ENCODE results near the gene LIF. TPM values are rescaled to one million over a fixed set of nuclear protein-coding genes. Genes with fewer than 3 reads are reported as not detected.

LIF gene
- total and polyA plus RNA-seq, 4 donors: 1.3 to 6.6 (median 3.4) TPM

DNA sequence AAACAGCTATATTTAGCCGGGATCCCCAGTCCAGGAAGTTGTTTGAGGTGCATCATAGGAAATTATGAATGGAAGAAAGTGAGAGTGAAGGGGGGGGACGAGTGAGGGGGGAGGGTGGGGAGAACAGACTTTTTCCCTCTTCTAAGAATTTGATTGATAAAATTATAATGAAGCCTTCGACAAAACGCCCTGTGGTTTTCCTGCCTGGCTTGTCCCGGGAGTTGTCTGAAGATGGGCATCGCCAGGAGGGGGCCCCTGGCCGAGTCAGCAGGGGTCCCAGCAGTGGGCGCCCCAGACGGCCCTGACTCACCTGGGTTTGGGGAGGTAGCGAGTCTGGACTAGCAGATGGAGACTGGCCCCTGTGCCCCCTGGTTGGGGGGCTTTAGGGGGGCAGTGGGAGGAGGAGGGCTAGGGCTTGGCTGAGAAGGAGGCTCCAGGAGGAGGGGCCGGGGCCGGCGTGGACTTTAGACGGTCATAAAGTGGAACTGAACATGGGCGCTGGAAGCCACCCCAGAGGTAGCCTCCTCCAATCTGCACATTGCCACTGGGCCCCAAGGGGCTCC, 336 bp upstream of the LIF start:
- Histone ChIP-seq H3K27me3 (ENCODE audit: control insufficient read depth in 1 of 2, insufficient read depth in 2 of 2, low read length in 1 of 2) (no peaks in the 10 kb centered on the region), H3K4me1 (ENCODE audit: control insufficient read depth in 1 of 2, insufficient read depth in 2 of 2, low read length in 2 of 2) (peaks cover 0 to 2% of the 10 kb centered on the region in 2 donors), H3K27ac (ENCODE audit: low read depth in 1 of 2, low read length in 2 of 2) (no peak overlapping the region), H3K36me3 (ENCODE audit: control insufficient read depth in 1 of 2, insufficient read depth in 2 of 2, low read length in 1 of 2) (no peaks in the 10 kb centered on the region), H3K4me3 (ENCODE audit: low read length in 2 of 2) (no peak overlapping the region), H3K9me3 (ENCODE audit: control insufficient read depth, low read length) (no peaks in the 10 kb centered on the region)
- intact Hi-C loops (cut with DNase I): no loop called here
- DNase-seq: no peak
- 20% methylated on average over 15 of the region's 15 CpGs for WGBS, 2 donors
- no peak for ATAC-seq (ENCODE audit: low FRiP score)

DNA sequence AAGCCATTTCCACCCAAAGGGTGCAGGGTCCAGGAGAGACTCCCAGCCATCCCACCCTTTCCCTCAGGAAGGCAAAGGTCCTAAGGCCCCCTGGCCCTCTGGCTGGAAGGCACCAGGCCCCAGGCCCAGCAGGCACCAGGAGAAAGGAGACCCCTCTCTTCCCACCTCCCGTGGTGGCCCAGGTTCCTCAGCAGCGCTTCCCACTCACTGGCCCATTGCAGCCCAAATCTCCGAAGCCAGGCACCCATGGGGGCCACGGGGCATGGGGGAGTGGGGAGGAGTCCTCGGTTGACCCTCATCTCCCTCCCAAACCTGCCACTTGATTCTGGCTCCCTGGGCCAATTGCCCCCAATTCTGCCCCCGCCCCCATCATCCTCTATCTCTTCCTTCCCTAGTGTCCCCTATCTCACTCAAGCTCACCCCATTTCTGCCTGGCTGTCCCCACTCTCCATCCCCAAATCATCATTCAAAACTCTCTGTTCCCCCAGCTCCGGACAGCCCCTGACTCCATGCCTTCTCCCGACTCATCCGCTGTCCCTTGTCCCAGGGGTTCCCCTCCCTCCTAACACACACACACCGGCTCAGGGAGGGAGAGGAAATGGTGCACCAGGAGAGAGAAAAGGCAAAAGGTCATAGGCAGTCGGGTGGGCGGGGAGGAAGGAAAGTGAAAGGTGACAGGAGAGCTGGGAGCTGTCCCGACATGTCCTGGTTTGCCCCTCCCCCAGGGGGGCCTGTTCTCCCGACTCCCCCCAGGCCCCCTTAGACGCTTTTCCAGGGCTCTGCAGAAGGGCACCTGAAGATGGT, 1.2 kb downstream of the LIF start:
- H3K4me1 ChIP-seq (ENCODE audit: control insufficient read depth in 1 of 2, insufficient read depth in 2 of 2, low read length in 2 of 2): peaks cover 0 to 2% of the 10 kb centered on the region in 2 donors
- ATAC-seq (ENCODE audit: low FRiP score) (no peak), DNase-seq (no peak)
- intact Hi-C loops (cut with DNase I): no loop called here
- no peaks in the 10 kb centered on the region for H3K27me3 ChIP-seq (ENCODE audit: control insufficient read depth in 1 of 2, insufficient read depth in 2 of 2, low read length in 1 of 2)
- no peak overlapping the region for H3K27ac ChIP-seq (ENCODE audit: low read depth in 1 of 2, low read length in 2 of 2)
- no peaks in the 10 kb centered on the region for H3K36me3 ChIP-seq (ENCODE audit: control insufficient read depth in 1 of 2, insufficient read depth in 2 of 2, low read length in 1 of 2)
- no peaks in the 10 kb centered on the region for H3K9me3 ChIP-seq (ENCODE audit: control insufficient read depth, low read length)
- peak overlapping the region in 1 of 2 donors; percentile 23 for H3K4me3 ChIP-seq (ENCODE audit: low read length in 2 of 2)
- 59 to 60% methylated on average over 15 of the region's 15 CpGs for WGBS, 2 donors

DNA sequence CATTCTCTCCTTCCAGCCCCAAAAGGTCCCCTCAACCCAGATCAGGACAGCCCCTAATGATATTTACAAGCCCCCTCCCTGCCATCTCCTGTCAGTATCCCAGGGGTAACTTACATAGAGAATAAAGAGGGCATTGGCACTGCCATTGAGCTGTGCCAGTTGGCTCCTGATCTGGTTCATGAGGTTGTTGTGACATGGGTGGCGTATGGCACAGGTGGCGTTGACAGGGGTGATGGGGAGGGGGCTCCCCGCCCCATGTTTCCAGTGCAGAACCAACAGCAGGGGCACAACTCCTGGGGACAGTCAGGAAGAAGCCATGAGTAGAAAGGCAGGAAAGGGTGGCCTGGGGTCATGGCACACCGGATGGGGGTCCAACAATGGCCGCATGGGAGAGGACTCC, 1.9 kb downstream of the LIF start:
- H3K36me3 ChIP-seq (ENCODE audit: control insufficient read depth in 1 of 2, insufficient read depth in 2 of 2, low read length in 1 of 2): no peaks in the 10 kb centered on the region
- no peak overlapping the region for H3K4me3 ChIP-seq (ENCODE audit: low read length in 2 of 2)
- DNase-seq (no peak), ATAC-seq (ENCODE audit: low FRiP score) (no peak)
- intact Hi-C loops (cut with DNase I): no loop called here
- H3K4me1 ChIP-seq (ENCODE audit: control insufficient read depth in 1 of 2, insufficient read depth in 2 of 2, low read length in 2 of 2): peaks cover 0 to 2% of the 10 kb centered on the region in 2 donors
- H3K27me3 ChIP-seq (ENCODE audit: control insufficient read depth in 1 of 2, insufficient read depth in 2 of 2, low read length in 1 of 2): no peaks in the 10 kb centered on the region
- H3K9me3 ChIP-seq (ENCODE audit: control insufficient read depth, low read length): no peaks in the 10 kb centered on the region
- H3K27ac ChIP-seq (ENCODE audit: low read depth in 1 of 2, low read length in 2 of 2): no peak overlapping the region
- WGBS, 2 donors: 93 to 95% methylated on average over 5 of the region's 5 CpGs

DNA sequence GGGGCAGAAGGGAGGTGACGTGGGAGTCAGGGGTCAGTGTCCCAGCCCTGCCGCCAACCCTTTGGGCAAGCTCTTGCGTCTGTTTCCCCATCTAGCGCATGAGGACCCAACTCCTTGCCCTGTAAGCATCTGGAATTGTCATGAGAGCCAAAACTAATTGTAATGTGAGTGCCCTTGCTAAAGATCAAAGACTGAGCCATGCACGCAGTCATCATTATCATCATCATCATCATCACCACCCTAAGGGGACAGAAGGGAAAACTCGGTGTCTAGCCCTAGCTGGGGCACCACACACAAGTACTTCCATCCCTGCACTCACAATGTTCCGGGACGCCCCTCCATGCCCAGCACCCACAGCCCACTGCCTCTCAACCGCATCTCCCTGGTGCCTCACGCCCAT, 2.5 kb downstream of the LIF start:
- DNase-seq (no peak), ATAC-seq (ENCODE audit: low FRiP score) (no peak)
- intact Hi-C loops (cut with DNase I): no loop called here
- 96 to 98% methylated on average over 10 of the region's 10 CpGs for WGBS, 2 donors
- no peaks in the 10 kb centered on the region for H3K9me3 ChIP-seq (ENCODE audit: control insufficient read depth, low read length)
- H3K36me3 ChIP-seq (ENCODE audit: control insufficient read depth in 1 of 2, insufficient read depth in 2 of 2, low read length in 1 of 2): no peaks in the 10 kb centered on the region
- peaks cover 0 to 2% of the 10 kb centered on the region in 2 donors for H3K4me1 ChIP-seq (ENCODE audit: control insufficient read depth in 1 of 2, insufficient read depth in 2 of 2, low read length in 2 of 2)
- no peak overlapping the region for H3K4me3 ChIP-seq (ENCODE audit: low read length in 2 of 2)
- no peak overlapping the region for H3K27ac ChIP-seq (ENCODE audit: low read depth in 1 of 2, low read length in 2 of 2)
- H3K27me3 ChIP-seq (ENCODE audit: control insufficient read depth in 1 of 2, insufficient read depth in 2 of 2, low read length in 1 of 2): no peaks in the 10 kb centered on the region

DNA sequence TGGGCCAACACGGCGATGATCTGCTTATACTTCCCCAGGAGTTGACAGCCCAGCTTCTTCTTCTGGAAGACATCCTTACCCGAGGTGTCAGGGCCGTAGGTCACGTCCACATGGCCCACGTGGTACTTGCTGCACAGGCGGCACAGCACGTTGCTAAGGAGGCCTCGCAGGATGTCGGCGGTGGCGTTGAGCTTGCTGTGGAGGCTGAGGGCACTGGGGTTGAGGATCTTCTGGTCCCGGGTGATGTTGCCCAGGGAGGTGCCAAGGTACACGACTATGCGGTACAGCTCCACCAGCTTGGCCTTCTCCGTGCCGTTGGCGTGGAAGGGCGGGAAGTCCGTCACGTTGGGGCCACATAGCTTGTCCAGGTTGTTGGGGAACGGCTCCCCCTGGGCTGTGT, 2.9 kb downstream of the LIF start:
- no peaks in the 10 kb centered on the region for H3K27me3 ChIP-seq (ENCODE audit: control insufficient read depth in 1 of 2, insufficient read depth in 2 of 2, low read length in 1 of 2)
- ATAC-seq (ENCODE audit: low FRiP score) (no peak), DNase-seq (no peak)
- H3K4me1 ChIP-seq (ENCODE audit: control insufficient read depth in 1 of 2, insufficient read depth in 2 of 2, low read length in 2 of 2): peaks cover 0 to 2% of the 10 kb centered on the region in 2 donors
- no peak overlapping the region for H3K27ac ChIP-seq (ENCODE audit: low read depth in 1 of 2, low read length in 2 of 2)
- WGBS, 2 donors: 97% methylated on average over 22 of the region's 22 CpGs
- intact Hi-C loops (cut with DNase I): no loop called here
- H3K36me3 ChIP-seq (ENCODE audit: control insufficient read depth in 1 of 2, insufficient read depth in 2 of 2, low read length in 1 of 2): no peaks in the 10 kb centered on the region
- H3K9me3 ChIP-seq (ENCODE audit: control insufficient read depth, low read length): no peaks in the 10 kb centered on the region
- H3K4me3 ChIP-seq (ENCODE audit: low read length in 2 of 2): no peak overlapping the region

DNA sequence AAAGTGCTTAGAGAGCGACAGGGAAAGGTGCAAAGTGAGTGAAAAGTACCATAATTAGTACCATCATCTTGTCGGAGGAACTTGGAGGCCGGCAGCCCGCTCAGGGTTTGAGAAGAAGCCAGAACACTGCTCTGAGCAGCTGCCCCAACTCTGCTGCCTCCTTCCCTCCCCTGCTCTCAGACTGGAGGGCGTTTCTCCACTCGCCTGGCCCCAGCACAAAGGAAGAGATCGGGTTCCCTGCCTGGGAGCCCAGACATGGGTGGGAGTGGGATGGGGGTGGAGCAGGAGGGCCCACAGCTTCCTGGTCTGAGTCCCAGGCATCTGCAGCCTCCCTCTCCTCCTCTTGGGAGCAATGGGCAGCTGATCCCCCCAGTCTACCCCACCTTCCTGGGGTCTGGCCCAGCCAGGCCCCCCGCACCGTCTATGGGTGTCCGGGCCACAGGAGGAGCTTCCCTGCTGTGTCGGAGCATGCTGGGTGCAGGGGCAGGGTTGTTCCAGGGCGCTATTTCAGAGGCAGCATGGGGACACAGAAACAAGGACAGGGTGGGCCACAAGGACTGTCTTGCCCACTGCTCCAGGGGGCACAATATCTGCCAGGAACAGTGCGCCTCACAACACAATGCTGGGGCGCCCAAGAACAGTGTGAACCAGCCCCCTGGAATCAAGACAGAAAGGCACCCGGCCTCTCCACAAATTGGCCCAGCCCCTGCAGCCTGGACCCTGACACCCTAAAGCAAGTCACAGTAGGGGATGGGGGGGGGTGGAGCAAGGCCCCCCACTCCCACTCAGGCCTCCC, 4.8 kb downstream of the LIF start:
- no peak for DNase-seq
- H3K4me3 ChIP-seq (ENCODE audit: low read length in 2 of 2): no peak overlapping the region
- ATAC-seq (ENCODE audit: low FRiP score): no peak
- WGBS, 2 donors: 85 to 89% methylated on average over 15 of the region's 15 CpGs
- no peaks in the 10 kb centered on the region for H3K36me3 ChIP-seq (ENCODE audit: control insufficient read depth in 1 of 2, insufficient read depth in 2 of 2, low read length in 1 of 2)
- H3K27ac ChIP-seq (ENCODE audit: low read depth in 1 of 2, low read length in 2 of 2): no peak overlapping the region
- H3K4me1 ChIP-seq (ENCODE audit: control insufficient read depth in 1 of 2, insufficient read depth in 2 of 2, low read length in 2 of 2): peaks cover 0 to 2% of the 10 kb centered on the region in 2 donors
- intact Hi-C loops (cut with DNase I): no loop called here
- H3K9me3 ChIP-seq (ENCODE audit: control insufficient read depth, low read length): no peaks in the 10 kb centered on the region
- H3K27me3 ChIP-seq (ENCODE audit: control insufficient read depth in 1 of 2, insufficient read depth in 2 of 2, low read length in 1 of 2): no peaks in the 10 kb centered on the region

DNA sequence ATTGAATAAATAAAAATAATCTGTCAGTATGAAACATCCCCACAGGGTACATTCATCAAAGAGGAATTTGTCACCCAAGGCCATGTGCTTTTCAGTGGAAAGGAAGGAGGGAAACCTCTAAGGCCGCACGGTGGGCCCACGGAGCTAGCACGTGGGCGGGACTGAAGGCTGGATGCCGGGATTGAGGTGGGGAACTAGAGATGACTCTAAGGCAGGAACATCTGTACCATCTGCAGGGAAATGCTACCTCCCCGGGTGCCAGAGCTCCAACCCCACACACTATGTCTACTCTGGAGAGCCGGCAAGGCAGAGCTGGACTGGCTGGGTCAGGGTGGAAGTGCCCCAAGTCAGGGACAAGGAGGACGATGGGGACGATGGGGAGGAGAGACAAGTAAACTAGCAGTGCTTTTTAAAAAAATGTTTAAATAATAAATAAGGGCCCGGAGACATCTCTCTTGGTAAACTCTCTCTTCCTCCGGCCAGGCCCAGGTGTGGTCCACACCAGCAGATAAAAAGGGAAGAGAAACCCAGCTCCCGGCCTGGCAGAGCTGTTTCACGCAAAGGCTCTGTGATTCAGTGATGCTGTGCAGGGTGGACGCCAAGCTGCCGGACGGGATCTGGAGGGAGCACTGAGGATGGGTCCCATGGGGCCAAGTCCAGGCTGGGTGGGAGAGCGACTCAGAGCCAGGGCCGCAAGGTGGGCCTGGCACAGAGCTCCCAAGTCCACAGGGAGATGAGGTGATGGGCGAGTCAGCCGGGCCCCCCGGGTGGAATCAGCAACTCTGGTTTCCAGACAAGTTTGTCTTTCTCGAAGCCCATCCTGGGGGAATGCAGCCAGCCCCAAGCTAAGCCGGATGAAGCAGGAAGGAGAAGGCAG, 5.8 kb downstream of the LIF start:
- DNase-seq (no peak), ATAC-seq (ENCODE audit: low FRiP score) (no peak)
- intact Hi-C loops (cut with DNase I): no loop called here
- Histone ChIP-seq H3K4me1 (ENCODE audit: control insufficient read depth in 1 of 2, insufficient read depth in 2 of 2, low read length in 2 of 2) (peaks cover 0 to under 1% of the 10 kb centered on the region in 2 donors), H3K9me3 (ENCODE audit: control insufficient read depth, low read length) (no peaks in the 10 kb centered on the region), H3K27ac (ENCODE audit: low read depth in 1 of 2, low read length in 2 of 2) (no peak overlapping the region), H3K36me3 (ENCODE audit: control insufficient read depth in 1 of 2, insufficient read depth in 2 of 2, low read length in 1 of 2) (no peaks in the 10 kb centered on the region), H3K27me3 (ENCODE audit: control insufficient read depth in 1 of 2, insufficient read depth in 2 of 2, low read length in 1 of 2) (no peaks in the 10 kb centered on the region), H3K4me3 (ENCODE audit: low read length in 2 of 2) (no peak overlapping the region)
- WGBS, 2 donors: 89 to 92% methylated on average over 24 of the region's 24 CpGs
